RKO (cell line): ENCODE data around the gene ARHGEF1.
A peak's percentile ranks its signal among the peaks of the same experiment; 100 is the strongest.

Source experiments
- DNase-seq: peaks from one replicate; pipeline ENCODE4 v3.0.0-alpha.2; 2016; ENCODE audit warnings: low spot score

Gene ARHGEF1

DNA sequence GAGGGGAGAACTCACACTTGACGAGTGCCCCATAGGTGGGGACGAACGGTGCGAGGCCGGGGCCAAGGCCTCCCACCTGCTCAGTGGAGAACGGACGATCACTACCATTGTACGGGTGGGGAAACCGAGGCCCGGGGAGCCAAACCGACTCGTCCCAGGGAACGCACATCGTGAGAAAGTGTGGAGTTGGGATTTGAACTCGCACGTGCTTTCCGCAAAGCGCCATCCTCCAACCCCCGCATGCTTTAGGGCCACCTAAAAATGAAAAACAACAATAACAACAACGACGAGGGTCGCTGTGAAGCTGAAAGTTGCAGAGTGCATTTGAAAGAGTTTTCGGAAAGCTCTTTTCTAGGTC, 458 bp downstream of the ARHGEF1 start:
- no peak for DNase-seq

DNA sequence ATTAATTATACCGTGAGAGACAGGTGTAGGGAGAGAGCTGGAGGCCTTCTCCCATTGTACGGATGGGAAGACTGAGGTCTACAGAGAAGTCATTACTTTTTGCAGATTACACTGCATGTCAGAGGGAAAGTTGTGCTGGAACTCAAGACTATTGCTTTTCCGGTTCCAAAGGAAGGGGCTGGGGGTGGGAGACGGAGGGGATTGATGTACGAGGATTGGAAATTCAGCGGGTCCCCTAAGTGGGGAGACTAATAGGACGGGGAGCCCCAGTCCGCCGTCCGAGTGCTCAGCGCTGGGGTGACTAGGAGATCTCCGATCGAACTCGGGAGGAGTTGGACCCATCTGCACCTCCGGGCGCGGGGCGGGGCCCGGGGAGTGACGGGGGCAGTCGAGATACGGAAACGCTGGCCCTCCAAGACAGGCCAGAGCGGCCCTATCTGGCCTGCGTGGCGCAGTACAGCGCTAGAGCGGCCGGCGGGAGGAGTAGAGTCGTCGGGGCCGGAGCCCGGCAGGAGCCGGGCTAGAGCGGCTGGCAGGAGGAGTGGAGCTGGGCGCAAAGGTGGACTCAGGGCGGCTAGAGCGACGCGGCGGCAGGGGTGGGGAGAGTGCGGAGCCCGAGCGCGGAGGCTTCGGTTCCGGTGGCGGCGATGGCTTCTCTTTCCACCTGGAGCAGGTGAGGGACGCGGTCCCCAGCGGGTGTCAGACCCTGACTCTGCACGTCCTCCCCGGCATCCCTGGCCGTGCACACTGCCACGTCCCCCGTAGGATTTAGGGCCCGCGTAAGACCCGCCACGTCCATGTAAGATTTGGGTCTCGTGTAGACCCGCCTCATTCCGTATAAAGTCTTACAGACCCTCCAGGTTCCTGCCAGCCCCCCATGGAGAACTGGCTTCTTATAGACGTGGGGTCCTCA, 1.1 kb downstream of the ARHGEF1 start:
- DNase-seq, result peak; percentile 98

DNA sequence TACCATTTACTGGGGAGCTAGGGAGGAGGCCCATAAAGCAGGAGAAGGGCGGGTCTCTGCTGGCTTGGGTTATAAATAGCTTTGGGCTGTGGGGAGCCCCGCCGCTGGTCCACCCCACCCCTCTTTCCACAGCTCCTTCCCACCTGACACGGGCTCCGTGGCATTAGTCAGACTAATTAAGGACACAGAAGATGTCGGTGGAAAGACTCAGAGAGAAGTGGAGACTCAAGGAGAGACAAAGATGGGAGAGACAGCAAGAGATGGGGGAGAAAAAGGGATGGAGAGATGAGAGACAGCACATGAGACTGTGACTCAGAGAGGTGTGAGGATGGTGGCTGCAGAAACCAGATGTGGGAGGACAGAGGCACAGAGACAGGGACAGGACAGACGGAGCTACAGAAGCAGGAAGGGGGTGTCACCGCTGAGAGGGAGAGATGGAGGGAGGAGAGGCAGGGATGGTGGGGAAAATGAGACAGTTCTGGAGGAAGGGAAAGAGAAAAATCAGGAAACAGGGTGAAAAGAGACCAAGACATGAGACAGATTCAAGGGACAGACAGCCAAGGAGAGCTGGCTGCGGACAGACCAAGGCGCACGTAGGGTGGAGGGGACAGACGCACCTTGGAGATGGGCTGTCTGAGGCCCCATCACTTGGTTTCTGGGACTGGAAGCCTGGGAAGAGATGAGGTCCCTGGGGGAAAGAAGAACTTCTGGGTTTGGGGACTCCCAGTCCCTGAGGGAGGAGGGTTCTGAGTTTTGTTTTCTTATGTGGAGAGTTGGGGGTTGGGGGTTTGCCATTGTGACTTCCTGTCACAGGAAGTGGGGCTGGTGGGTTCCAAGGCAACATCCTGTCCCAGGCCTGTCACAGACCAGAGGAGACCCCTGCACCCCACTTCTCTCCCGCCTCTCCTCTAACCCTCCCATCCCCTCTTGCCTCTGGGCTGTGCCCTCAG, 4.1 kb downstream of the ARHGEF1 start:
- DNase-seq, result no peak

DNA sequence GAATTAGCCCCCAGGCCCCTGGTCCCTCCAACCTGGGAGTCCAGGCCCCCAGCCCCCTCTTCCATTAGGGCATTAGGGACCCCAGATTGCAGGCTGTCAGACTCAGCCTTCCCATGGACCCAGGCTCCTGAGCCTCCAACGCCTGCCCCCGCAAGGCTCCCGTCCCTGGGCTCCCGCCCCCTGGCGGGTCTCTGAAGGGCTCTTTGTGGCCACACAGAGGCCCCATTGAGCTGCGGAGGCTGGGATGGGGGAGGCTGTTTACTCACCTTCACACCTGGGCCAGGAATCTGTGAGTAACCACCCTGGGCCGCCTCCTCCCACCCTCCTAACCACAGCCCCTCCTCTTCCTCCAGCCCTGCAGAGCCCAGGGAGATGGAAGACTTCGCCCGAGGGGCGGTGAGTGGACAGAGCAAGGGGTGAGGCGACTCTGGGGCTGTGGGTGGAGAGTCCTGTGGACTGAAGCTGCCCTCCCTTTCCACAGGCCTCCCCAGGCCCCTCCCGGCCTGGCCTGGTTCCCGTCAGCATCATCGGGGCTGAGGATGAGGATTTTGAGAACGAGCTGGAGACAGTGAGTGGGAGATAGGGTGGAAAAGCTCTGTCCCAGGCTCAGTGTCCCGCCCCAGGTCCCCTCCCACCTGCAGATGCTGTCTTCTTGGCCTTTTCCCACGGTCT, 4.9 kb downstream of the ARHGEF1 start:
- no peak for DNase-seq

DNA sequence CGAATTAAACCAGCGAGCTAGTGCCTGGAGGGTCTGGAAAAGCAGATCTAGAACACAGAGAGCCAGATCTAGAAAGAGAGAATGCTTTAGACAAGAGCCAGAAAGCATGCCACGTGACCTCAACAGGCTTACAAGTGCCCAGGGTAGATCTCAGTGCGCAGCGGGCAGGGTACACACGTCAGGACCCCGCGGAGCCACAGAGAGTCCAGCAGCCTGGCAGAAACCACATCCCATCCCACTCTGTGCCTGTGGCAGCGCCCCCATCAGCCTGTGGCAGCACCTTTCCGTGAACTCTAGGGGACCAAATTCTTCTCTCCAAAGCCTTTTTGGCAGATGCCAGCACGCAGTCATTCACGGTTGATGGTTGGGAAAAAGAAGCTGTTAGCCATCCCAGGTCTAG, 5.9 kb downstream of the ARHGEF1 start:
- DNase-seq, result no peak

DNA sequence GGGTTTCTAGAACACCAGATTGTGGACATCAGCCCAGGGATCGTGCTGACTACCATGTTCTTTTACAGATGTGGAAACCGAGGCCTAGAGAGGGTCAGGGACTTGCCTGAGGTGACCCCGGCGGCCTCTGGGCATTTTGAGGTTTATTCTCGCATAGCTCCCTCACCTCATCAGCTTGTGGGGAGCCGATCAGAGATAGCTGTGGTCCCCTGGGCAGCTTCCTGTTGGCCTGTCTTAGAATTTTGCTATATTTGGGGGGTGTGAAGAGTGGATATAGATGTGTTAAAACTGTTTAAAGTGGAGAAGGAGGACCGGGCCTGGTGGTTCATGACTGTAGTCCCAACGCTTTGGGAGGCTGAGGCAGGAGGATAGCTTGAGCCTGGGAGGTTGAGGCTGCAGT, 6.9 kb downstream of the ARHGEF1 start:
- DNase-seq, result no peak

DNA sequence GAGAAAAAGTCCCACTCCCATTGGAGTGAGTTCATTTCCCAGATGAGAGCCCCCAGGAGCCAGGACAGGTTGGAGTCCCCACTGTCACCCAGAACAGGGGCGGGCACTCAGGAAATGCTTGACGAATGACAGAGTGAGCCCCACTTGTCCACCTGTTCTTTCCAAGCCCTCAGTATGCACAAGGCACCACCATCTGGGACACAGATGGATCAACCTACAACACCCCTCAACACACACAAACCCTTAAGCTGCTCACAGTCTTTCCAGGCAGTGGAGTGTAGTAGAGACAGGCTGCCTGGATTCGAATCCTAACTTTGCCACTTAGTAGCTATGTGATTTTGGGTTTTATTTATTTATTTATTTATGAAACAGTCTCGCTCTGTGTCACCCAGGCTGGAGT, 8.0 kb downstream of the ARHGEF1 start:
- DNase-seq, result no peak

DNA sequence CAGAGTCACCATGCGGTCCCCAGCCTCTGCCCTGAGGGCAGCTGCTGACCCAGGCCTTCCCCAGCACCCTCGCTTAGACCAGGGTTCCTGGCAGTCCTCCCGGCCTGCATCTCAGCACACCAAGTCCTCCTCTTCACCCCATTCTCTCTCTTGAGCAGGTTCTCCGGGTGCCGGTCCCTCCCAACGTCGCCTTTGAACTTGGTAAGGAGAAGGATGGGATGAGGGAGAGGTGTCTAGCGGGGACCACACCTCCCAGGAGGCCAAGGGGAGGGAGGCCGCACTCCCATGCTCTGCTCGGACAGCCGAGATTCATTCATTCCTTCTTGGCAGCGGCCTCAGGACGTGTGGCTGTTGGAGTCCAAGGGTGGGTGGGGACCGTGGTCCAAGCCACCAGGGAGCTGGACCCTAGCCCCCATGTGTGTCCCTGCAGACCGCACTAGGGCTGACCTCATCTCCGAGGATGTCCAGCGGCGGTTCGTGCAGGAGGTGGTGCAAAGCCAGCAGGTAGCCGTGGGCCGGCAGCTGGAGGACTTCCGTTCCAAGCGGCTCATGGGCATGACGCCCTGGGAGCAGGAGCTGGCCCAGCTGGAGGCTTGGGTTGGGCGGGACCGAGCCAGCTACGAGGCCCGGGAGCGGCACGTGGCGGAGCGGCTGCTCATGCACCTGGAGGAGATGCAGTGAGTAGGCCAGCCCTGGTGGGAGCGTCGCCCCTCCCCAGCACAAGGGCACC, 9.4 kb downstream of the ARHGEF1 start:
- no peak for DNase-seq

DNA sequence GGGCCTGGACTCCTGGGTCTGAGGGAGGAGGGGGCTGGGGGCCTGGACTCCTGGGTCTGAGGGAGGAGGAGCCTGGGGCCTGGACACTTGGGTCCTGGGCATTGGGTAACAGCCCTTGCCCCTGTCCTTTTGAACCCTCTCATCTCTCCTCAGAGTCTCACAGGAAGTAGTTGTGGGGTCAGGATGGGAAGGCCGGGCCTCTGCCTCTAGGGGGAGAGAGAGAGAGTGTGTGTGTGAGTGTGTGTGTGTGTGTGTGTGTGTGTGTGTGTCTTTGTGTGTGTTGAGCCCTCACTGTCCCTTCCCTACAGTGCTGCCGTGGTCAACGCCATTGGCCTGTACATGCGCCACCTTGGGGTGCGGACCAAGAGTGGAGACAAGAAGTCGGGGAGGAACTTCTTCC, 10.9 kb downstream of the ARHGEF1 start:
- no peak for DNase-seq

DNA sequence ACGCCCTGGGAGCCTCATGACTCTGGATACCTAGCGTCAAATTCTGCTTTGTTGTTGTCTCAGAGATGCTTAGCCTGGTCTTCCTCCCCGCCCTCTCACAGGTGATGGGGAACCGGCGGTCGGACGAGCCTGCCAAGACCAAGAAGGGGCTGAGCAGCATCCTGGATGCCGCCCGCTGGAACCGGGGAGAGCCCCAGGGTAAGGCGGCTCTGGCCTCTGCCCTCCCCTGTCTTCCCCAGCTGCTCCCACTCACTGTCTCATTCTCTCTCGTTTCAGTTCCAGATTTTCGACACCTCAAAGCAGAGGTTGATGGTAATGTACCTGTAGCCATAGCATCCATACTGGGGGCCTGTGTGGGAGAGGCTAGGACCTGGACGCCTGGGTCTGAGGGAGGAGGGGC, 11.4 kb downstream of the ARHGEF1 start:
- DNase-seq, result no peak

DNA sequence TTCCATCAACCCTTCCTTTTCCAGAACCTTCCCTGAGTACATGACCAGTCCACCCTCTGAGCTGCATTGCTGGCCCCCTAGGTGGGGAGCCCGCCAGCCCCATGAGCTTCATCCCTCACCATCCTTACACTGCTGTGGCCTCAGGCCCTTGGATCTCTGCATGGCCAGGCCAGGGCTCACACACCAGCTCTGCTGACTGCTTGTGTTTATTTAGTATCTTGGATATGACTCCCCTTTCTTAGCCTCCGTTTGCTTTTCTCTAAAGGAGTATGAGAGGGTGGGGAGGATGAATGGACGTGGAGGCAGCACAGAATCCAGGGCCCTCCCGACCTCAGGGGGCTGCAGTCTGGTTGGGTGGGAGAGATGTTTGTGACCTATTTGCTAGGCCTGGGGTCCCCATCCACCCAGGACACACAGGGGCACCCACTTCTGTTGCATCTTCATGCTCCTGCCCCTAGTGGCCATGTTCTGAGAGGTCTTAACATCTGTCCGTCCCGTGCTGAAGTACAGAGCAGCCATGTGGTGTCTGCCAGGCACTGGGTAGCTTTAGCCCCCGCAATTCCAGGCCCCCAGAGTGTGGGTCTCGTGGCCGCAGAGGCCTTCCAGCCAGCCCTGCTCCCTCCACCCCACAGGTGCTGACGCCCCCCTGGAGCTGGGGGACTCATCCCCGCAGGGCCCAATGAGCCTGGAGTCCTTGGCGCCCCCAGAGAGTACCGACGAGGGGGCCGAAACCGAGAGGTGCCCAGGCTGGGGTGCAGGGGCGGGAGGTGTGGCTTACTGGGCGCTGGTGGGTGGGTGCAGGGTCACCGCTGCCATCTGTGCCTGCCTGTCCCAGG, 13.0 kb downstream of the ARHGEF1 start:
- no peak for DNase-seq

DNA sequence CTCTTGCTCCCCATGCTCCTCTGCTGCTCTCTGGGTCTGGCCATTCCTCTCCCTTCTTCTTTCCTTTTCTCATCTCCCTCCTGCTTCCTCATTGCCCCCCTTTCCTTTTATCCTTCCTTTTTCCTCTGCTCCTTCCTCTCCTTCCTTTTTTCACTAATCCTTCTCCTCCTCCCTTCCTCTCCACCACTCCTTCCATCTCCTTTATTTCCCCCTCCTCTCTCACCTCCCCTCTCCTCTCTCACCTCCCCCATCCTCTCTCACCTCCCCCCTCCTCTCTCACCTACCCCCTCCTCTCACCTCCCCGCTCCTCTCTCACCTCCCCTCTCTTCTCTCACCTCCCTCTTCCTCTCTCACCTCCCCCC, 13.6 kb downstream of the ARHGEF1 start:
- DNase-seq, result no peak

DNA sequence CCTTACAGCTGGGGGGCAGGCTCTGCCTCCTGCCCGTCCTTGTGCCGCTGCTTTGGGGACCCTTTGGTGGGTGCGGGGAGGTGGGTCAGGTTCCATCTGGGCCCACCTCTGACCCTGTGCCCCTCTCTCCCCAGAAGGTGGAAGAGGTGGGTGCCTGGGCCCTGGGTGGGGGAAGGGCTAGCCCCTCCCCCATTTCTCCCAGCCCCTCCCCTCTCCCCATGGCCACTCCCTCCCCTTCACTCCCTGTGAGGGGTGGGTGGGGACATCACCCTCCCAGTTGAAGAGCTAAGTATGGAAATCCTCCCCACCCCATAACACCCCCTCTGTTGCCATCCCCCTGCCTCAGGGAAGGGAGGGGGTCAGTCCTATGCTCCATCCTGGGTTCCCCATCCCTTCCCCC, 14.2 kb downstream of the ARHGEF1 start:
- DNase-seq, result no peak

DNA sequence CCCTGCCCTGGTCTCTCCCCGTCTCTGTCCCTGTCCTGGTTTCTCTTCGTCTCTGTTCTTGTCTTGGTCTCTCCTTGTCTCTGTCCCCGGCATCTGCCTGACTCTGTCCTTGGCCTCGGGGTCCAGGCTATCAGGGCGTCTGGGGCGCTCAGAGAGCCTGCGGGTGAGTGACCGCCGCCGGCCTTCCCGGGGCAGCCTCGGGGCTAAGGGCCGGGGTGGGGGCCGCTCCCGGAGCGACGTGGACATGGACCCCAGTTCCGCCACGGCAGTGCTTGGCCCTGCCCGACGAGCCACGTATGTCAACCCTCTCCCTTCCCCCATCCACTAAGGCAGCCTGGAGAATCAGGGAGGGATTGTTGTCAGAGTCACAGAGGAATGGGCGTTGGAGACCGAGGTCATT, 14.8 kb downstream of the ARHGEF1 start:
- no peak for DNase-seq

DNA sequence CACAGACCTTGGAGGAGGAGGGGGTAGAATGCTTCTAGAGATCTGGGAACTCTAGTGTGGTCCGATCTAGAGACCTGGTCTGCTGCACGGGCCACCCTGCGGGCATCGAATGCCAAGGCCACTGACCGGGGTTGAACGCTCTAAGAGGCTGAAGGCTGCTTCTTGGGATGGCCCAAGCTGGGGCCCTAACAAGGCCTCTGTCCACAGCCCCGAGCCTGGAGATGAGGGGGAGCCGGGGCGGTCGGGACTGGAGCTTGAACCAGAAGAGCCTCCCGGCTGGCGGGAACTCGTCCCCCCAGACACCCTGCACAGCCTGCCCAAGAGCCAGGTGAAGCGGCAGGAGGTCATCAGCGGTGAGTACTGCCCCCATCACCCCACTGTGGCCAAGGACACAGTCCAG, 15.3 kb downstream of the ARHGEF1 start:
- no peak for DNase-seq

DNA sequence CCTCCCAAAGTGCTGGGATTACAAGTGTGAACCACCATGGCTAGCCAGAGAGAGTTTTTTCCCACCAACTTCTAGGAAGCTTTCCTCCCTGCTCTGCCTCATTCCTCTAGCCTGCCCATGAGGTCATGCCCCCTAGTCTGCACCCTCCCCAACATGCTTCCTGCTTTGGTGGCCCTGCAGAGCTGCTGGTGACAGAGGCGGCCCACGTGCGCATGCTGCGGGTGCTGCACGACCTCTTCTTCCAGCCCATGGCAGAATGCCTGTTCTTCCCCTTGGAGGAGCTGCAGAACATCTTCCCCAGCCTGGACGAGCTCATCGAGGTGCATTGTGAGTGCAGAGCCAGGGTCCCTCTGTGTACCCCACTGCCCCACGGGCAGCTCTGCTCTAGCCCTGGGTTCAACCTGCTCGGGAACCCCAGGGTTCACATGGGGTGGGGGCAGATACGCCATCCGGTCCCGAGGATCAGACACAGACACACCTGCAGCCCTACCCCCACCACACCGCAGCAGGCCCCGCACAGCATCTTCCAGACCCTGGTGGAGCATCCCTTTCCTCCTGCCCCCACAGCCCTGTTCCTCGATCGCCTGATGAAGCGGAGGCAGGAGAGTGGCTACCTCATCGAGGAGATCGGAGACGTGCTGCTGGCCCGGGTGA, 18.9 kb downstream of the ARHGEF1 start:
- DNase-seq, result no peak

DNA sequence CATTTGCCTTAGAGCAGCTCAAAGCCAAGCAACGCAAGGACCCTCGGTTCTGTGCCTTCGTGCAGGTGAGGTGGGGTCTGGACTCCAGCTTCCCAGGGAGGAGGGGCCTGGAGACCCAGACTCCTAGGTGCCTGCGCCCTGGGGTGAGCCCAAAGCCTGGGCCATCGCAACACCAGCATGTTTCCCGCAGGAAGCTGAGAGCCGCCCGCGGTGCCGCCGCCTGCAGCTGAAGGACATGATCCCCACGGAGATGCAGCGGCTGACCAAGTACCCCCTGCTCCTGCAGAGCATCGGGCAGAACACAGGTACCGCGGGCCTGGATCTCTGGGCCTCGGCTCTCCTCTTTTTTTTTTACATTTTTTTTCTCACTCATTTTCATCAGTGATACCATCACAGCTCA, 19.6 kb downstream of the ARHGEF1 start:
- DNase-seq, result no peak

DNA sequence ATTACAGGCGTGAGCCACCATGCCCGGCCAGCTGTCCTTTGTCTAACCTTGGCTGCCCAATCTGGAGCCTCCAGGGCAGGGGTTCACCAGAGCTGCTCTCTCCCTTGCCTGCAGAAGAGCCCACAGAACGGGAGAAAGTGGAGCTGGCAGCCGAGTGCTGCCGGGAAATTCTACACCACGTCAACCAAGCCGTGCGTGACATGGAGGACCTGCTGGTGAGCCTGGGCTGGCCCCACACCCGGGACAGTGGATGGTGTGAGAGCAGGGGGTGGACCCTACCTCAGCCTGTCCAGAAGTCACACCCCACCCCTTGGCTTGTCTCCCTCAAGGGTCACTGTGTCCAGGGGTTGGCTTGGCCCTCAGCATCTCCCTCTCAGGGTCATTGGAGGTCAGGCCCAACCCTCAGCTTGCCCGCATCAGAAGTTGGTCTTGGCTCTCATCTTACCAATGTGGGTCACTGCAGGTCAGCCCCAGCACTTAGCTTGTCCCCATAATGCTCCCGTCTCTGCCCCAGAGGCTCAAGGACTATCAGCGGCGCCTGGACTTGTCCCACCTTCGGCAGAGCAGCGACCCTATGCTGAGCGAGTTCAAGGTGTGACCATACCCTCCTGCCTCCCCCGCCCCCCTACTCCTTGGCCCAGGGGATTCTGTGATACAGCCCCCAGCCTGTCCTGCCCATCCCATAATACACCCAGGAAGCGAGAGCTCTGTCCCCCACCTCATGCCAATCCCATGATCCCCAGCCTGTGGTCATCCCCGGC, 20.4 kb downstream of the ARHGEF1 start:
- no peak for DNase-seq

DNA sequence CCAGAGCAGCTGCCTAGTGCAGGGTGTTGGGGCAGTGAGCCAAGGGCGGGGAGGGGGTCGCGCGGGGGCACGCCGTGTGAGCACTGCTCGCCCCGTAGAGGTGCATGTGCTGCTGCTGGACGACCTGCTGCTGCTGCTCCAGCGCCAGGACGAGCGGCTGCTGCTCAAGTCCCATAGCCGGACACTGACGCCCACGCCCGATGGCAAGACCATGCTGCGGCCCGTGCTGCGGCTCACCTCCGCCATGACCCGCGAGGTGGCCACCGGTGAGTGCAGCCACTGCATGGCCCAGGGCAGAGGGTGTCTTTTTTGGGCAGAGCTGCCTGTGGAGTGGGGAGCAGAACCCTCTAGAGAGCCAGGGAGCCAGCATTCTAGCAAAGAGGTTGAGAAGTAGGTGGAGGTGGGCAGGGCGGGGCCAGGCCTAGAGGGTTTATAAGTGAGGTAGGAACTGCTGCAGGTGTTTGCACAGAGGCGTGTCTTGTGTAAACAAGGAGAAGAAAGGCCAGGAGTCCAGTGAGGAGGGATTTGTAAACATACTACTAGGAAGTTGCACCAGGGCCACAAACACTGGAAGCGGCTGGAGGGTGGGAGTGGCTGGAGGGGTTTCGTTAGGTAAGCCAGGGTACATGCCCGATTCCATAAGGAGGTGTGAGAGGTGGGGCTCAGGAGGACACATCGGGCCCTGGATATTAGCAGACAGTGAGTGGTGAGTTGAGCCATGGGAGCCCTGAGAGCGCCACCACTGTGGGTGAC, 21.3 kb downstream of the ARHGEF1 start:
- DNase-seq, result no peak
